ENCODE data around the gene KY.

Gene KY

DNA sequence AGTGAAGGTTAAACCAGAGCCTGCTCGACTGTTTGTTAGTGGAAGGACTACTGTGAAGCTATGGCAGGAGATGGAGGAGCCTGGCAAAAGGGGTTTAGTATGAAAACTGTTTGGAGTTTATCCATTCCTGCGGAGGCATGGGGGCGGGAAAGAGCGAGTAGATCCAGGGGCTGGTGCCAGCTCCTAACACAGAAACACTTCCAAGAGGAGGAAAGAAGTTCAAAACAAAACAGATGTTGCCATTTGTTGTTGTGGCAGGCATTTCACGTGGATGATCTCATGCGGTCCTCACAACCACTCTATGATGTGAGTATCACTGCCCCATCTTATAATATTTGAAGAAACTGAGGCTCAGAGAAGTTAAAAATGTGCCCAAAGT is 30.7 kb upstream of the KY start:
- Histone ChIP-seq H3K27me3 (ENCODE audit: control insufficient read depth, low read length) (no peaks in the 10 kb centered on the region), H3K36me3 (ENCODE audit: control insufficient read depth, low read length) (no peaks in the 10 kb centered on the region), H3K27ac (ENCODE audit: low read depth, low read length) (no peak overlapping the region), H3K4me1 (ENCODE audit: control insufficient read depth, low read length) (no peaks in the 10 kb centered on the region), H3K9me2 (replicated peaks; ENCODE audit: control insufficient read depth, low read length) (no peaks in the 10 kb centered on the region), H3K79me2 (ENCODE audit: control insufficient read depth, low read length) (no peaks in the 10 kb centered on the region), H3K4me3 (ENCODE audit: low read length) (no peak overlapping the region), H4K20me1 (ENCODE audit: control insufficient read depth, insufficient read depth, low read depth, low read length) (no peaks in the 10 kb centered on the region), H3F3A (ENCODE audit: control insufficient read depth, insufficient read depth) (no peaks in the 10 kb centered on the region), H3K9me3 (ENCODE audit: control insufficient read depth, insufficient read depth, low read length) (no peaks in the 10 kb centered on the region), H3K4me2 (ENCODE audit: low read length) (no peak overlapping the region)
- TF ChIP-seq, protein P1, sequence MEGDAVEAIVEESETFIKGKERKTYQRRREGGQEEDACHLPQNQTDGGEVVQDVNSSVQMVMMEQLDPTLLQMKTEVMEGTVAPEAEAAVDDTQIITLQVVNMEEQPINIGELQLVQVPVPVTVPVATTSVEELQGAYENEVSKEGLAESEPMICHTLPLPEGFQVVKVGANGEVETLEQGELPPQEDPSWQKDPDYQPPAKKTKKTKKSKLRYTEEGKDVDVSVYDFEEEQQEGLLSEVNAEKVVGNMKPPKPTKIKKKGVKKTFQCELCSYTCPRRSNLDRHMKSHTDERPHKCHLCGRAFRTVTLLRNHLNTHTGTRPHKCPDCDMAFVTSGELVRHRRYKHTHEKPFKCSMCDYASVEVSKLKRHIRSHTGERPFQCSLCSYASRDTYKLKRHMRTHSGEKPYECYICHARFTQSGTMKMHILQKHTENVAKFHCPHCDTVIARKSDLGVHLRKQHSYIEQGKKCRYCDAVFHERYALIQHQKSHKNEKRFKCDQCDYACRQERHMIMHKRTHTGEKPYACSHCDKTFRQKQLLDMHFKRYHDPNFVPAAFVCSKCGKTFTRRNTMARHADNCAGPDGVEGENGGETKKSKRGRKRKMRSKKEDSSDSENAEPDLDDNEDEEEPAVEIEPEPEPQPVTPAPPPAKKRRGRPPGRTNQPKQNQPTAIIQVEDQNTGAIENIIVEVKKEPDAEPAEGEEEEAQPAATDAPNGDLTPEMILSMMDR (IDR thresholded peaks at IDR 0.05; ENCODE audit: low read depth, low read length, poor library complexity, severe bottlenecking): no peak
- no peak for TF ChIP-seq EZH2phosphoT487 (IDR thresholded peaks at IDR 0.05; ENCODE audit: borderline replicate concordance, low read length)

DNA sequence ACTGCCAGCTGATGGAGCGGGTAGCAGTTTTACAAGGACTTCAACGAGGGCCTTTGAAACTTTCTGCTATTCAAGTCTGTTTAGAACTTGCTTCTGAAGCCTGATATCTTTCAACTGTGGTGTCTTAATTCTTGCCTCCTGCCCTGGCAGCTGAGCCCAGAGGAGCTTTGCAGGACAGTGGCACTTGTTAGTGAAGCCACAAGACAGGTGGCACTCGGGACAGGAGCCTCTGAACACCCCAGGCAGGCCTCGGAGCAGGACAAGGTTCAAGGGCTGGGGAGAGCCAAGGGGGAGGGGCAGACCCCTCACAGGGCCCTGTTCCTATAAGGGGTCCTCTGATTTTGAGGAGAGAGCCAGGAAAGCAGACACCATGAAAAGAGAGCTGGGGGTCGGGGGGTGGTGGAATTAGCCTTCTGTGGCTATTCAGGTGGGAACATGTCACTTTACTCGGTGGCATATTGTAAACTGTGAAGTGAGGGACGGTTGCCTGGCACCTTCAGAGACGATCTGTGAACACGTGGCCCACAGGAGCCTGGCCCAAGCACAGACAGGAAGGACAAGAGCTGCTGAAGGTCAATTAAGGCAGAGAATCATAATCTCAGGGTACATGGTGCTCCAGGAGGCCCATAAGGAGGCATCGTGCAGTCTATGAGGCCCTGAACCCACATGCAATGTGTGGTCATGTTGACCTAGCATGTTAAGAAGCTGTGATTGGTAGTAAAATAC is 30.1 kb upstream of the KY start:
- TF ChIP-seq, protein P1 (IDR thresholded peaks at IDR 0.05; ENCODE audit: low read depth, low read length, poor library complexity, severe bottlenecking): no peak
- no peak for TF ChIP-seq EZH2phosphoT487 (IDR thresholded peaks at IDR 0.05; ENCODE audit: borderline replicate concordance, low read length)
- no peak overlapping the region for H3K4me2 ChIP-seq (ENCODE audit: low read length)
- no peak overlapping the region for H3K4me3 ChIP-seq (ENCODE audit: low read length)
- H3K36me3 ChIP-seq (ENCODE audit: control insufficient read depth, low read length): no peaks in the 10 kb centered on the region
- H3K9me2 ChIP-seq (replicated peaks; ENCODE audit: control insufficient read depth, low read length): no peaks in the 10 kb centered on the region
- no peaks in the 10 kb centered on the region for H3K79me2 ChIP-seq (ENCODE audit: control insufficient read depth, low read length)
- H3K9me3 ChIP-seq (ENCODE audit: control insufficient read depth, insufficient read depth, low read length): no peaks in the 10 kb centered on the region
- no peaks in the 10 kb centered on the region for H3F3A ChIP-seq (ENCODE audit: control insufficient read depth, insufficient read depth)
- H4K20me1 ChIP-seq (ENCODE audit: control insufficient read depth, insufficient read depth, low read depth, low read length): no peaks in the 10 kb centered on the region
- no peak overlapping the region for H3K27ac ChIP-seq (ENCODE audit: low read depth, low read length)
- H3K27me3 ChIP-seq (ENCODE audit: control insufficient read depth, low read length): no peaks in the 10 kb centered on the region
- no peaks in the 10 kb centered on the region for H3K4me1 ChIP-seq (ENCODE audit: control insufficient read depth, low read length)

DNA sequence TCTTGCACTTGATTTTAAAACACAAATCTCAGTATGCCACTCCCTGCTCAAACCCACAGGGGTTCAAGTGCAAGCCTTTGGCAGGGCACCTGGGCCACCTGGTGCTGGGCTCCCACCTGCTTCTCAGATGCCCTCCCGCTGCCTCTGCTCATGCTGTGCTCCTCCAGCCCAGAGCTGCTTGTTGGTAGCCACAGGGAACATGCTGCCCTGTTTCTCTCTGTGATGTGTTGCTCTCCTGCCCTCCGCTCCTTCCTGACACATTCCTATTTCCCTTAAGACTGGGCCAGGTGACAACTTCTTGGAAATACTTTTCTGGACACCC is 27.1 kb upstream of the KY start:
- Histone ChIP-seq H4K20me1 (ENCODE audit: control insufficient read depth, insufficient read depth, low read depth, low read length) (no peaks in the 10 kb centered on the region), H3K9me2 (replicated peaks; ENCODE audit: control insufficient read depth, low read length) (no peaks in the 10 kb centered on the region), H3K27ac (ENCODE audit: low read depth, low read length) (no peak overlapping the region), H3K27me3 (ENCODE audit: control insufficient read depth, low read length) (no peaks in the 10 kb centered on the region), H3K4me1 (ENCODE audit: control insufficient read depth, low read length) (no peaks in the 10 kb centered on the region), H3K9me3 (ENCODE audit: control insufficient read depth, insufficient read depth, low read length) (peaks cover 14% of the 10 kb centered on the region), H3K36me3 (ENCODE audit: control insufficient read depth, low read length) (no peaks in the 10 kb centered on the region), H3F3A (ENCODE audit: control insufficient read depth, insufficient read depth) (no peaks in the 10 kb centered on the region), H3K4me3 (ENCODE audit: low read length) (no peak overlapping the region), H3K79me2 (ENCODE audit: control insufficient read depth, low read length) (no peaks in the 10 kb centered on the region), H3K4me2 (ENCODE audit: low read length) (no peak overlapping the region)
- TF ChIP-seq EZH2phosphoT487 (IDR thresholded peaks at IDR 0.05; ENCODE audit: borderline replicate concordance, low read length): no peak
- TF ChIP-seq, protein P1 (IDR thresholded peaks at IDR 0.05; ENCODE audit: low read depth, low read length, poor library complexity, severe bottlenecking): no peak

Measured in DOHH2 (cell line).